ENCODE results near the gene CFAP77. TPM values are rescaled to one million over a fixed set of nuclear protein-coding genes. Genes with fewer than 3 reads are reported as not detected.

CFAP77 gene
- total and polyA plus RNA-seq, 9 of the 15 experiments (the other 6 are each of a cell fraction or from before 2014, with no cell fraction given): not detected

GRCh38 chr9:132390966-132391365, 19.0 kb upstream of the CFAP77 start:
- no TSS peak for BruUV-seq (replicated peaks)
- 80% methylated on average over 7 of the region's 7 CpGs for WGBS (ENCODE audit: insufficient coverage, low coverage, missing lambda C conversion rate)
- CTCF ChIA-PET (ENCODE audit: low intra/inter-chr PET ratio): no interaction called here

GRCh38 chr9:132391449-132391848, 18.6 kb upstream of the CFAP77 start:
- no peak overlapping the region for H3K4me2 ChIP-seq (ENCODE audit: insufficient read depth, low read length)
- no peak overlapping the region for H3K27ac ChIP-seq (ENCODE audit: extremely low read depth, low read depth, low read length)
- BruUV-seq (replicated peaks): no TSS peak
- no peaks in the 10 kb centered on the region for H3K4me1 ChIP-seq (replicated peaks in 1 of 2; ENCODE audit: control insufficient read depth in 2 of 2, insufficient read depth in 2 of 2, low read length in 2 of 2)
- peaks cover 5% of the 10 kb centered on the region for H3K9me1 ChIP-seq (ENCODE audit: control insufficient read depth, insufficient read depth, low read length)
- intact Hi-C loops (cut with micrococcal nuclease) (no loop called here), in situ Hi-C loops (cut with MboI) (no loop called here)
- peaks cover 84% of the 10 kb centered on the region for H3K36me3 ChIP-seq (ENCODE audit: control insufficient read depth, insufficient read depth, low read length)
- H3K9ac ChIP-seq (ENCODE audit: insufficient read depth in 1 of 2, low read depth in 2 of 2, low read length in 2 of 2): no peak overlapping the region
- H2AFZ ChIP-seq (ENCODE audit: low read depth, low read length): no peak overlapping the region
- H3K9me3 ChIP-seq (replicated peaks; ENCODE audit: control insufficient read depth, insufficient read depth, low read depth, low read length): no peaks in the 10 kb centered on the region
- WGBS (ENCODE audit: insufficient coverage, low coverage, missing lambda C conversion rate): 93% methylated on average over 10 of the region's 11 CpGs
- DNase-seq (ENCODE audit: extremely low read depth in 1 of 4, low spot score in 3 of 4): no peak
- H4K20me1 ChIP-seq (replicated peaks; ENCODE audit: control insufficient read depth, insufficient read depth, low read length): no peaks in the 10 kb centered on the region
- no peaks in the 10 kb centered on the region for H3K27me3 ChIP-seq (ENCODE audit: control insufficient read depth in 2 of 2, insufficient read depth in 2 of 2, low read length in 2 of 2)
- no peak overlapping the region for H3K4me3 ChIP-seq
- ChIA-PET POLR2A (interaction anchor here (0.8 to 1.0 kb wide), 2 partner anchors 38 to 76 kb away, joined by 3 to 4 read pairs; no protein-coding TSS in a partner anchor), CTCF (ENCODE audit: low intra/inter-chr PET ratio) (no interaction called here)
- no peak for ATAC-seq
- no peak for FAIRE-seq
- H3K79me2 ChIP-seq (ENCODE audit: control insufficient read depth, insufficient read depth, low read length): no peaks in the 10 kb centered on the region
- TF ChIP-seq NFYB (IDR thresholded peaks at IDR 0.05; ENCODE audit: extremely low read depth, insufficient read length): no peak
- no peak for TF ChIP-seq SOX6 (IDR thresholded peaks at IDR 0.05)
- no peak for TF ChIP-seq GABPA (tag; conservative IDR thresholded peaks at IDR 0.05; ENCODE audit: low read depth)
- no peak for TF ChIP-seq ELK3 (CRISPR knock-in tag; IDR thresholded peaks at IDR 0.05)
- TF ChIP-seq ETV5 (CRISPR knock-in tag; IDR thresholded peaks at IDR 0.05; ENCODE audit: low read depth): no peak

More at GRCh38 chr9:132390966-132391365, 19.0 kb upstream of the CFAP77 start:
- no peak for TF ChIP-seq TCF7 (IDR thresholded peaks at IDR 0.05; ENCODE audit: borderline replicate concordance)
- TF ChIP-seq RAD21 (CRISPR knock-in tag; conservative IDR thresholded peaks at IDR 0.05 in 1 of 2, IDR thresholded peaks at IDR 0.05 in 1 of 2): no peak
- H3K27ac ChIP-seq (ENCODE audit: extremely low read depth, low read depth, low read length): no peak overlapping the region
- FAIRE-seq (no peak), DNase-seq (ENCODE audit: extremely low read depth in 1 of 4, low spot score in 3 of 4) (no peak), ATAC-seq (no peak)
- no peak overlapping the region for H3K4me2 ChIP-seq (ENCODE audit: insufficient read depth, low read length)
- H3K4me3 ChIP-seq: no peak overlapping the region
- POLR2A ChIA-PET: interaction anchor here (0.8 to 1.0 kb wide), 2 partner anchors 37 to 75 kb away, joined by 3 to 4 read pairs; no protein-coding TSS in a partner anchor
- H3K9me3 ChIP-seq (replicated peaks; ENCODE audit: control insufficient read depth, insufficient read depth, low read depth, low read length): no peaks in the 10 kb centered on the region
- no peaks in the 10 kb centered on the region for H4K20me1 ChIP-seq (replicated peaks; ENCODE audit: control insufficient read depth, insufficient read depth, low read length)
- no peaks in the 10 kb centered on the region for H3K27me3 ChIP-seq (ENCODE audit: control insufficient read depth in 2 of 2, insufficient read depth in 2 of 2, low read length in 2 of 2)
- H3K9ac ChIP-seq (ENCODE audit: insufficient read depth in 1 of 2, low read depth in 2 of 2, low read length in 2 of 2): no peak overlapping the region
- H3K4me1 ChIP-seq (replicated peaks in 1 of 2; ENCODE audit: control insufficient read depth in 2 of 2, insufficient read depth in 2 of 2, low read length in 2 of 2): no peaks in the 10 kb centered on the region
- H2AFZ ChIP-seq (ENCODE audit: low read depth, low read length): no peak overlapping the region
- H3K79me2 ChIP-seq (ENCODE audit: control insufficient read depth, insufficient read depth, low read length): no peaks in the 10 kb centered on the region
- peaks cover 5% of the 10 kb centered on the region for H3K9me1 ChIP-seq (ENCODE audit: control insufficient read depth, insufficient read depth, low read length)
- intact Hi-C loops (cut with micrococcal nuclease) (no loop called here), in situ Hi-C loops (cut with MboI) (no loop called here)
- peaks cover 84% of the 10 kb centered on the region for H3K36me3 ChIP-seq (ENCODE audit: control insufficient read depth, insufficient read depth, low read length)

All from K562 (cell line).